GM12891 (cell line): Measurements from ENCODE around the gene KCNC4.

Source experiments
- POLR2A ChIP-seq: IDR thresholded peaks from 2 replicates; pipeline ENCODE4 v1.6.1; 2011; ENCODE audit warnings: low read depth, low read length, control low read depth
- POLR2AphosphoS5 ChIP-seq: IDR thresholded peaks from 2 replicates; pipeline ENCODE4 v1.6.1; 2011; ENCODE audit warnings: low read depth, low read length, control low read depth
- POU2F2 ChIP-seq: IDR thresholded peaks from 2 replicates; pipeline ENCODE4 v1.6.1; 2011; ENCODE audit warnings: low read depth, mild to moderate bottlenecking, control low read depth, low read length, moderate library complexity
- SPI1 ChIP-seq: IDR thresholded peaks from 2 replicates; pipeline ENCODE4 v1.6.1; 2011; ENCODE audit warnings: low read depth, low read length, control low read depth
- TAF1 ChIP-seq: IDR thresholded peaks from 2 replicates; pipeline ENCODE4 v1.6.1; 2011; ENCODE audit warnings: low read depth, low read length, control low read depth

DNA sequence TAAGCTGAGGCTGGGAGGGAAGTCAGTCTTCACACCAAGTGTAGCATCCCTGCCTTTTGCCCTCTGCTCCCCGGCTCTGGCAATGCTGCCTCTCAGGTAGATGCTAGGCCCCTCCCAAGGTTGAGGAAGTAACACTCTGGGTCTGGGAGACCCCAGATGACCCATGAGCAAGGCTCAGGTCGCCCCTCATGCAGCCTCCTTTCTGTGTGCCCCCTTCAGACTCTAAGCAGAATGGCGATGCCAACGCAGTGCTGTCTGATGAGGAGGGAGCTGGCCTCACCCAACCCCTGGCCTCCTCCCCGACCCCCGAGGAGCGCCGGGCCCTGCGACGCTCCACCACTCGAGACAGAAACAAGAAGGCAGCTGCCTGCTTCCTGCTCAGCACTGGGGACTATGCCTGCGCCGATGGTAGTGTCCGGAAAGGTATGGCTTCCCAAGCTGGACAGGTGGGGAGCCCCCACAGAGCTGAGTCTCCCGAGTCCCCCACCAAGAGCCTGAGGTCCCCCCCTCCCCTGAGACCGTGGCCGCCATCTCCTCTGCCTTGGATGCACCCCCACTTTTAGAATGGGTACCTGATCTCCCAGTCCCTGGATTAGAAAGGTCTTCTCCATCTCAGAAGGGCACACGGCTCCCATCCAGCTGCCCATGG is 15.8 kb downstream of the KCNC4 start:
- TF ChIP-seq POLR2AphosphoS5 (no peak), POLR2A (no peak), POU2F2 (no peak), TAF1 (no peak), SPI1 (no peak)
